HepG2 (cell line): ENCODE measurements around the gene PPP2R2D. TPM values are rescaled to one million over a fixed set of nuclear protein-coding genes. Genes with fewer than 3 reads are reported as not detected.
A peak's percentile ranks its signal among the peaks of the same experiment; 100 is the strongest.

Experiments
- ETV5 ChIP-seq: IDR thresholded peaks from 2 replicates; pipeline ENCODE4 v1.6.1; 2018; ENCODE audit warnings: missing biosample characterization, missing genetic modification reagents, inconsistent platforms, borderline replicate concordance
- FOXA1 ChIP-seq, 2 experiments: fragments of 450-650 bp in 1 of 2; sonication (generic) in 1 of 2; formaldehyde crosslinking in 1 of 2; IDR thresholded peaks; 2 replicates each; pipeline versions ENCODE4 v1.4.0 to v1.6.1; 2016 to 2020; ENCODE audit warnings: missing genetic modification reagents in 1 of 2
- FOXA3 ChIP-seq: IDR thresholded peaks from 2 replicates; pipeline ENCODE4 v1.6.1; 2016; ENCODE audit warnings: missing genetic modification reagents, missing compliant biosample characterization
- GATAD1 ChIP-seq: IDR thresholded peaks from 2 replicates; pipeline ENCODE4 v1.6.1; 2016; ENCODE audit warnings: missing genetic modification reagents, missing compliant biosample characterization
- IRX3 ChIP-seq: sonication (generic); formaldehyde crosslinking; IDR thresholded peaks from 2 replicates; pipeline ENCODE4 v1.8.1; 2023; ENCODE audit warnings: mild to moderate bottlenecking, low read depth, missing genetic modification reagents, borderline replicate concordance
- MZF1 ChIP-seq: sonication (generic); formaldehyde crosslinking; IDR thresholded peaks from 2 replicates; pipeline ENCODE4 v1.8.1; 2023; ENCODE audit warnings: mild to moderate bottlenecking, missing genetic modification reagents, borderline replicate concordance
- NFE2 ChIP-seq: sonication (generic); formaldehyde crosslinking; IDR thresholded peaks from 2 replicates; pipeline ENCODE4 v1.4.0; 2020; ENCODE audit warnings: missing genetic modification reagents
- NR2C2 ChIP-seq: sonication (generic); formaldehyde crosslinking; IDR thresholded peaks from 2 replicates; pipeline ENCODE4 v1.4.0; 2020; ENCODE audit warnings: missing genetic modification reagents, mild to moderate bottlenecking, moderate library complexity, borderline replicate concordance
- PCBP2 ChIP-seq: fragments of 200-400 bp; formaldehyde crosslinking; optimal IDR thresholded peaks from 2 replicates; pipeline ENCODE3; 2018; ENCODE audit warnings: low read length, low read depth; ENCODE audit not compliant: poor library complexity, severe bottlenecking
- POGZ ChIP-seq: sonication (generic); formaldehyde crosslinking; IDR thresholded peaks from 2 replicates; pipeline ENCODE4 v1.4.0; 2020; ENCODE audit warnings: mild to moderate bottlenecking, missing genetic modification reagents
- RAD21 ChIP-seq: fragments of 450-650 bp; formaldehyde crosslinking; IDR thresholded peaks from 2 replicates; pipeline ENCODE4 v1.5.0; 2020; ENCODE audit warnings: mild to moderate bottlenecking
- RBAK ChIP-seq: sonication (generic); formaldehyde crosslinking; IDR thresholded peaks from 2 replicates; pipeline ENCODE4 v1.5.1; 2020; ENCODE audit warnings: mild to moderate bottlenecking, missing genetic modification reagents
- RNF2 ChIP-seq: fragments of 450-650 bp; conservative IDR thresholded peaks from 2 replicates; pipeline ENCODE4 v1.6.1; 2016; ENCODE audit warnings: low read depth
- SAFB2 ChIP-seq: sonication (generic); formaldehyde crosslinking; IDR thresholded peaks from 2 replicates; pipeline ENCODE4 v1.5.1; 2020; ENCODE audit warnings: missing genetic modification reagents, low read depth, mild to moderate bottlenecking, borderline replicate concordance
- SOX5 ChIP-seq: IDR thresholded peaks from 2 replicates; pipeline ENCODE4 v1.6.1; 2016; ENCODE audit warnings: borderline replicate concordance
- SRSF4 ChIP-seq: fragments of 200-400 bp; formaldehyde crosslinking; IDR thresholded peaks from one replicate; pipeline ENCODE4 v1.6.1; 2018; ENCODE audit warnings: mild to moderate bottlenecking, low read depth, low read length, moderate library complexity; ENCODE audit not compliant: poor library complexity, severe bottlenecking
- TEAD2 ChIP-seq: sonication (generic); formaldehyde crosslinking; IDR thresholded peaks from 2 replicates; pipeline ENCODE4 v1.9.0; 2021; ENCODE audit warnings: missing genetic modification reagents
- TSC22D2 ChIP-seq: sonication (generic); formaldehyde crosslinking; IDR thresholded peaks from 2 replicates; pipeline ENCODE4 v1.5.1; 2020; ENCODE audit warnings: missing genetic modification reagents, mild to moderate bottlenecking, borderline replicate concordance
- ZNF180 ChIP-seq: sonication (generic); formaldehyde crosslinking; IDR thresholded peaks from 2 replicates; pipeline ENCODE4 v1.4.0; 2020; ENCODE audit warnings: low read depth, missing genetic modification reagents, borderline replicate concordance
- ZNF484 ChIP-seq: sonication (generic); formaldehyde crosslinking; IDR thresholded peaks from 2 replicates; pipeline ENCODE4 v1.5.1; 2020; ENCODE audit warnings: mild to moderate bottlenecking, low read depth, missing genetic modification reagents, borderline replicate concordance
- ZNF598 ChIP-seq: sonication (generic); formaldehyde crosslinking; IDR thresholded peaks from 2 replicates; pipeline ENCODE4 v1.5.1; 2020; ENCODE audit warnings: mild to moderate bottlenecking, missing genetic modification reagents, borderline replicate concordance
- ZNF766 ChIP-seq: sonication (generic); formaldehyde crosslinking; IDR thresholded peaks from 2 replicates; pipeline ENCODE4 v1.5.0; 2020; ENCODE audit warnings: missing genetic modification reagents, borderline replicate concordance
- ZNF773 ChIP-seq: sonication (generic); formaldehyde crosslinking; IDR thresholded peaks from 2 replicates; pipeline ENCODE4 v1.4.0; 2020; ENCODE audit warnings: missing genetic modification reagents, borderline replicate concordance
- polyA plus RNA-seq, 8 experiments: library from polyadenylated mRNA; depleted of rRNA in 3 of 8; stranded (reverse) in 7 of 8; unstranded in 1 of 8; fragments of >200 nt; fragmentation: Illumina TruSeq in 4 of 8; extraction: Trizol in 4 of 8; gene quantifications; 2 replicates each; pipeline versions ENCODE4 v1.2.1 to v1.2.3, GENCODE V29; 2011 to 2016; ENCODE audit warnings: low read depth in 4 of 8, missing spikeins in 1 of 8, mixed read lengths in 1 of 8; ENCODE audit not compliant: insufficient read depth in 1 of 8
- total RNA-seq, 5 experiments: library from RNA; depleted of rRNA; stranded (reverse); fragments of >200 nt; fragmentation: Illumina TruSeq; extraction: Trizol; gene quantifications; 2 replicates each; pipeline ENCODE4 v1.2.3, GENCODE V29; 2016; ENCODE audit warnings: low read depth in 1 of 5
- TF ChIP-seq, protein P1 (sequence below): IDR thresholded peaks from 2 replicates; pipeline ENCODE4 v1.6.1; 2012; ENCODE audit warnings: low read length, improper control_type of control experiment
- TF ChIP-seq, protein P2 (sequence below): IDR thresholded peaks from 2 replicates; pipeline ENCODE4 v1.6.1; 2016
- TF ChIP-seq, protein P3 (sequence below): IDR thresholded peaks from 2 replicates; pipeline ENCODE4 v1.6.1; 2018; ENCODE audit warnings: missing genetic modification reagents, mild to moderate bottlenecking, missing compliant biosample characterization

Gene PPP2R2D
- total and polyA plus RNA-seq, 2 of the 13 experiments (the other 11 are each of a cell fraction or from before 2014, with no cell fraction given), result 32.7 to 33.2 TPM

DNA sequence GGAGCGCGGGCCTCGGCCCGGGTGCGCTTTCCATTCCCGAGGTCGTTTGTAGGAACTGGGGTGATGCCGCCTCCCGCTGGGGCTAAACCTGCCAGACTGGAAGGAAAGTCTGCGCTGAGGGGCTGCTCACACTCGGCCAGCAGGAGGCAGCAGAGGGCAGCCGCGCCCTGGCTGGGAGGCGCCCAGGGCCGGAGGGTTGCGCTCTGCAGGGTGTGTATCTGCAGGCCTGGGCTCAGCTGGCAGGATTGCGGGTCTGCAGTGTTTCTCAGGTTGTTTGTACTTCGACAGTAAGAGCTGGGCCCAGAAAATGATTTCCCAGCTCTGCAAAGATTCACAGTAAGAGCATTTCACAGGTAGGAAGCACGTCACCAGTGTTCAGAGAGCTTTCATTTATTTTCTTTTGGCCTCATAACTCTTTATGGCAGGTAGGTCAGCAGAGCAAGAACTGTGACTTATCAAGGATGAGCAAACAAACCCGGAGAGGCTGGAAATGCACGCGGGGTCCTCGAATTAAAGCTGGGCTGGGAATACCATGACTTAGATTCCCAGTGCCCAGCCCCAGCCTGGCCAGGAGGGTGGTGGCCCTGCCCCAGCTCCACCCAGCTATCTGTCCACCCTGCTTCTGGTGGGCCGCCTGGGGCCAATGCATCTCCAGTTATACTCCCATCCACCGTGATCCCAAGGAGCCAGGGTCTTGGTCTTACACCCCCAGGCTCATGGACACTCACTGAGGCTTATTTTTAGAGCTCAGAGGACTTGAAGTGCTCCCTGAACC, 15.2 kb upstream of the PPP2R2D start (continued):
- TF ChIP-seq ETV5 (CRISPR knock-in tag) (0 out of 2 replicates have a peak, but pooled peaks have one; percentile 11), FOXA1 (IDR thresholded peaks at IDR 0.05) (no peak), FOXA1 (CRISPR knock-in tag; IDR thresholded peaks at IDR 0.05) (0 out of 2 replicates have a peak, but pooled peaks have one; percentile 3), RNF2 (no peak), ZNF598 (no peak), PCBP2 (no peak), ZNF180 (CRISPR knock-in tag) (no peak), TSC22D2 (CRISPR knock-in tag) (no peak), FOXA3 (CRISPR knock-in tag) (no peak), RAD21 (CRISPR knock-in tag) (peak; percentile 92), ZNF484 (no peak), TEAD2 (CRISPR knock-in tag) (no peak), SAFB2 (CRISPR knock-in tag) (no peak), ZNF766 (CRISPR knock-in tag) (no peak), NR2C2 (CRISPR knock-in tag) (no peak), GATAD1 (CRISPR knock-in tag) (peak; percentile 51; the same call in 1 of the 2 replicates), SOX5 (CRISPR knock-in tag) (no peak), ZNF773 (CRISPR knock-in tag) (no peak), RBAK (CRISPR knock-in tag) (no peak), MZF1 (CRISPR knock-in tag) (no peak), NFE2 (CRISPR knock-in tag) (no peak), SRSF4 (no peak), IRX3 (CRISPR knock-in tag) (no peak), POGZ (CRISPR knock-in tag) (peak; percentile 53; the same call in 1 of the 2 replicates)
- TF ChIP-seq, protein P1, sequence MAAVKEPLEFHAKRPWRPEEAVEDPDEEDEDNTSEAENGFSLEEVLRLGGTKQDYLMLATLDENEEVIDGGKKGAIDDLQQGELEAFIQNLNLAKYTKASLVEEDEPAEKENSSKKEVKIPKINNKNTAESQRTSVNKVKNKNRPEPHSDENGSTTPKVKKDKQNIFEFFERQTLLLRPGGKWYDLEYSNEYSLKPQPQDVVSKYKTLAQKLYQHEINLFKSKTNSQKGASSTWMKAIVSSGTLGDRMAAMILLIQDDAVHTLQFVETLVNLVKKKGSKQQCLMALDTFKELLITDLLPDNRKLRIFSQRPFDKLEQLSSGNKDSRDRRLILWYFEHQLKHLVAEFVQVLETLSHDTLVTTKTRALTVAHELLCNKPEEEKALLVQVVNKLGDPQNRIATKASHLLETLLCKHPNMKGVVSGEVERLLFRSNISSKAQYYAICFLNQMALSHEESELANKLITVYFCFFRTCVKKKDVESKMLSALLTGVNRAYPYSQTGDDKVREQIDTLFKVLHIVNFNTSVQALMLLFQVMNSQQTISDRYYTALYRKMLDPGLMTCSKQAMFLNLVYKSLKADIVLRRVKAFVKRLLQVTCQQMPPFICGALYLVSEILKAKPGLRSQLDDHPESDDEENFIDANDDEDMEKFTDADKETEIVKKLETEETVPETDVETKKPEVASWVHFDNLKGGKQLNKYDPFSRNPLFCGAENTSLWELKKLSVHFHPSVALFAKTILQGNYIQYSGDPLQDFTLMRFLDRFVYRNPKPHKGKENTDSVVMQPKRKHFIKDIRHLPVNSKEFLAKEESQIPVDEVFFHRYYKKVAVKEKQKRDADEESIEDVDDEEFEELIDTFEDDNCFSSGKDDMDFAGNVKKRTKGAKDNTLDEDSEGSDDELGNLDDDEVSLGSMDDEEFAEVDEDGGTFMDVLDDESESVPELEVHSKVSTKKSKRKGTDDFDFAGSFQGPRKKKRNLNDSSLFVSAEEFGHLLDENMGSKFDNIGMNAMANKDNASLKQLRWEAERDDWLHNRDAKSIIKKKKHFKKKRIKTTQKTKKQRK, result no peak
- TF ChIP-seq, protein P2, sequence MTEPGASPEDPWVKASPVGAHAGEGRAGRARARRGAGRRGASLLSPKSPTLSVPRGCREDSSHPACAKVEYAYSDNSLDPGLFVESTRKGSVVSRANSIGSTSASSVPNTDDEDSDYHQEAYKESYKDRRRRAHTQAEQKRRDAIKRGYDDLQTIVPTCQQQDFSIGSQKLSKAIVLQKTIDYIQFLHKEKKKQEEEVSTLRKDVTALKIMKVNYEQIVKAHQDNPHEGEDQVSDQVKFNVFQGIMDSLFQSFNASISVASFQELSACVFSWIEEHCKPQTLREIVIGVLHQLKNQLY, result no peak
- TF ChIP-seq, protein P3, sequence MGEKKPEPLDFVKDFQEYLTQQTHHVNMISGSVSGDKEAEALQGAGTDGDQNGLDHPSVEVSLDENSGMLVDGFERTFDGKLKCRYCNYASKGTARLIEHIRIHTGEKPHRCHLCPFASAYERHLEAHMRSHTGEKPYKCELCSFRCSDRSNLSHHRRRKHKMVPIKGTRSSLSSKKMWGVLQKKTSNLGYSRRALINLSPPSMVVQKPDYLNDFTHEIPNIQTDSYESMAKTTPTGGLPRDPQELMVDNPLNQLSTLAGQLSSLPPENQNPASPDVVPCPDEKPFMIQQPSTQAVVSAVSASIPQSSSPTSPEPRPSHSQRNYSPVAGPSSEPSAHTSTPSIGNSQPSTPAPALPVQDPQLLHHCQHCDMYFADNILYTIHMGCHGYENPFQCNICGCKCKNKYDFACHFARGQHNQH (CRISPR knock-in tag), result peak; percentile 63; the same call in 1 of the 2 replicates
